SKM-1 treated with dmso at 0.1 percent for 144 hours (cell line): ENCODE results near the gene SLC2A13.
"Not testable (repeated sequence)": the region's sequence is repeated elsewhere in the genome, so short reads cannot be mapped to it uniquely, and the experiment has no call there.

Source experiments
- DNase-seq: peaks from one replicate; lab custom pipeline; 2025; ENCODE audit not compliant: unreplicated experiment; lab: John Stamatoyannopoulos, UW

The SLC2A13 gene

GRCh38 chr12:40106202-40106533 is 287 bp upstream of the SLC2A13 start:
- no peak for DNase-seq

DNA sequence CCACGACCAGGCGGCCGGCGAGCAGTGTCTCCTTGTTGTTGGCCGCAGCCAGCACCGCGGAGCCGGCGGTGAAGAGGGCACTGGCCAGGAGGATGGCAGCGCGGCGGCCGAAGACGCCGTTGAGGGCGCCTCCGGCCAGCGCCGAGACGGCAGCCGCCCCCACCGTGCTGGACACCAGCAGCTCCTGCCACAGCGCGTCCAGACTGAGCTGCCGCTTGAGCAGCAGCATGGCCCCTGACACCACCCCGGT is 691 bp downstream of the SLC2A13 start:
- DNase-seq = no peak

- DNase-seq = no peak
These were observed 1.2 kb downstream of the SLC2A13 start for GRCh38 chr12:40104461-40105264.

DNA sequence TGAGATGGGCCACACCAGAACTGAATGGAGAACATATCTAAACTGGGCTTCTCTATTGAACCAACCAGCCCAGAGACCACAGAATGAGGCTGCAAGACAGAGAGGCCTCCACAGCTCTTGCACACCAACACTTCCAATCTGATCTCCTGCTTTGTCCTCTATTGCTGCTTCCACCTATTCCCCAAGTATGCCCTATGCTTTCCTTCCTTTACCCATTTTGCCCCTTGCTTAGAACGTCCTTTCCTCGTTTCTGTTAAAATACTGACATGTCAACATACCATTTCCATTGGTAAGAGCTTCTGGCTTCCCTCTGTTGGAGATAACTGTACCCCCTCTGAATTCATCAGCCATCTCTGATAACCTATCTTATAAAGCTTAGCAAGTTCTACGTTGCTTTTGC is 2.8 kb downstream of the SLC2A13 start:
- no peak for DNase-seq

DNA sequence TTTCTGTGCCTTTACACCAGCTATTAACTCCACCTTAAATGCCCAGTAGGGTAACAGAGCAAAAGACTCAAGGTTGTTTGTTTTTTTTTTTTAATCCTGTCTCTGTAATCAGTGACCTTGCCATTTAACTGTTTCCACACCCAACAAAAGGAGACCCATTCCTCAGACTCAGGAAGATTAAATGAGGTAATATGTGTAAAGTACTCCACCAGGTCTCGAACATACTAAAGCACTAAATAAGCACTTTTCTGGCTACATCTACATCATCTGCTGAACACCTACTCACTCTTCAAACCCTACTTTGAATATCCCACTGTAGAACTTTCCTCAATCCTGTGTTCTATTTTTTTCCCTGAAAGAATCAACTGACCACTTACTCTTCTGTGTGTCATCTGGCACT is 4.1 kb downstream of the SLC2A13 start:
- no peak for DNase-seq

DNA sequence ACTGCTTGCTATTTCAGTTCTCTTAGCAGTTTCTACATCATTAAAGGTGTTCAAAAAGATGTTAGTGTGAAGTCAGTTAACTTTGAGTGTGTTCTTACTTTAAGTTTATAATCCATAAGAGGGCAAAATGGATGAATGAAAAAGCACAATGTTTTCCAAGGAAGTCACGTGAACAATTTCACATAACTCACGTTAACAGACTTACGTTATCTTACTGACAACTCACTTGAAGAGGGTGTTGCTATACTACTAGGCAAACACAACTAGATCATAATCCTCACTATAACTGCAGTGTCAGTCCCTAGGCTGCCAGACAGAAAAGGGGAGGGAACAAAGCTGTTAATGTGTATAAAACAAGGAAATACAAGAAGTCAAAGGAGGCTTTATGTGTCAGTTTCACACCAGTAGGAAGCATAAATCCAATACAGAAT is 6.4 kb downstream of the SLC2A13 start:
- DNase-seq = no peak

DNA sequence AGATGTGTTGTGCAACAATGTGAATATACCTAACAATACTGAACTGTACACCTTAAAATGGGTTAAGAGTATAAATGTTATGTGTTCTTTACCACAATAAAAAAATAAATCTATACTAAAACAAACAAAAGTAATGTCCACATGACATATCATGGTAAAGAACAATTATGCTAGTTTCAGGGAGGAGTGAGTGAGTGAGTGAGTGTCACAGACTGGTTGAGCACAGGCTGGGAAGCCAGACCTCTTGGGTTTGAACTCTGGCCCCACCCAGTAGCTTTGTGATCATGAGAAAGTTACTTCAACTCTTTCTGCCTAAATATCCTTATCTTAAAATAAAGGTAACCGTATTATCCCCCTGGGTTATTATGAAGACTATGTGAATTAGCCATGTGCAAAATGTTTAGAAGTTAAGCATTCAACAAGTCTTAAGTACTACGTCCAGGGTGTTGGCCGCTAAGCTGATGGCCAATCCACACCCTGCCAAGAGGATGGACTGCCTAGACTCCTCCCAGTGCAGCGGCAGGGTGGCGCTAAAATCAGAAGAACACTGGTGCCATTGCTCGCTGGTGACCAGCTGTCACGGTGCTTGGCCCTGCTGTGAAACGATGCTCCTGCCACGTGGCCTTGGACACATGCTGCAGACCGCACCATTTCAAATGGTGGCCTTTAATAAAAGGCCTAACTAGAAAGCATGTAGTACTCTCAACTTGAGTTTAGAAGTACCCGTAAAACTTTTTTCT is 7.3 kb downstream of the SLC2A13 start:
- no peak for DNase-seq

- no peak for DNase-seq
These were observed 12.4 kb downstream of the SLC2A13 start for GRCh38 chr12:40093512-40093911.

GRCh38 chr12:40086471-40086870 is 19.4 kb downstream of the SLC2A13 start:
- DNase-seq = no peak

DNA sequence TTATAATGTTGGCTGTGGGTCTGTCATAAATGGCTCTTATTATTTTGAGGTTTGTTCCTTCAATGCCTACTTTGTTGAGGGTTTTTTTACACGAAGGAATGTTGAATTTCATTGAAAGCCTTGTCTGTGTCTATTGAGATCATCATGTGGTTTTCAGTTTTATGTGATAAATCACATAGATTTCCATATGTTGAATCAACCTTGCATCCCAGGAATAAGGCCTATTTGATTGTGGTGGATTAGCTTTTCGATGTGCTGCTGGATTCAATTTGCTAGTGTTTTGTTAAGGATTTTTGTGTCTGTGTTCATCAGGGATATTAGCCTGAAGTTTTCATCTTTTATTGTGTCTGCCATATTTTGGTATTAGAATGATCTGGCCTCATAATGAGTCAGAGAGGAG is 27.6 kb downstream of the SLC2A13 start:
- DNase-seq = no peak

- DNase-seq = no peak
These were observed 30.4 kb downstream of the SLC2A13 start for GRCh38 chr12:40075458-40075857.

GRCh38 chr12:40068416-40068815 is 37.5 kb downstream of the SLC2A13 start:
- DNase-seq = no peak

DNA sequence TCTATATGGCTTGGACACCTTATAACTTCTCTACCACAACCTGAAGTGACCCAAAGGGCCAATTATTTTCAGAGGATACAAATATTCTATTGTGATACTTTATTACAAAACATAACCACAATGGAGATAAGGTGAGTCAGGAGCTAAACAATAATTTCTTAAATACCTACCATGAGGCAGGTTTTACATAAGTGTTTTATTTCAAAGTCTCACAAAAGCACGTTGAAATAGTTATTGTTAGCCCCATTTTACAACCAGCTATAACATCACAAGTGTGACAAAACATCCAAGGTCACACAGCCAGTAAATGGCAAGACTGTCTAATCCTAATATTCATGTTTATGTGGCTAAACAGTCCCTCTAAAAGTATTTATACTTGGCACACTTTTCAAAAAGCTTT is 40.2 kb downstream of the SLC2A13 start:
- no peak for DNase-seq

DNA sequence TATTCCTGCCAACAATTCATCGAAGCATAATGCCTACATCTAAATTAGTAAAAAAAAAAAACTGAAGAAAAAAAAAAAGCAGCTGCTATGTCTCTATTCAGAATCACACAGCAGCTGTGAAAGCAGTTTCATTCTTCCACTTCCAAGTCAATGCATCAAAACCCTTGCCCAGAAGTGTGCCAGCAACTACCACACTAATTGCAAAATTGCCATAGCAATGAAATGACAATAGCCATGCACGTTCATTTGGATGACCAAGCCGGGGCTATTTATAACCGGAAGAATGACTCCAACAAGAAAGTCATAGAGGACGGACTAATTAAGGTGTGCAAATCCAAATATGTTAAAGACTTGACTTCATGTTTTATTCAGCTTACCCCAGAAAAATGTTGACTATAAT is 42.5 kb downstream of the SLC2A13 start:
- no peak for DNase-seq

- DNase-seq = no peak
These were observed 47.1 kb downstream of the SLC2A13 start for GRCh38 chr12:40058721-40059190.

GRCh38 chr12:40056373-40056772 is 49.5 kb downstream of the SLC2A13 start:
- no peak for DNase-seq

DNA sequence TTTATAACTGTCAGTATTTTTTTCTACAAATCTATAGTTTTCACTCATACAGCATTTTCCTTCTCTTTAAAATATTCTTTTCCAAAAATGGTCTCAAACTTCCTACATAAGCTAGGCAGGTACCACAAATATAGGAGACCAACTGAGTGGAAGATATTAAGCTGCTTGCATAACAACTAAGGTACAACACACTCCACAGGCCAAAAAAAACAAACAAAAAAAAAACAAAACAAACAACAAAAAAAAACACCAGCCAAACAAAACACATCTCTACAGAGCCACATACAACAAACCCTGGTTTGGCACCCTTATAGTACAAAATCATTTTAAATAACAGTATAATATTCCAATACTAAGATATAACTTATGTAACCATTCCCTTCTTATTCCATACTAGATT is 50.1 kb downstream of the SLC2A13 start:
- DNase-seq = no peak

DNA sequence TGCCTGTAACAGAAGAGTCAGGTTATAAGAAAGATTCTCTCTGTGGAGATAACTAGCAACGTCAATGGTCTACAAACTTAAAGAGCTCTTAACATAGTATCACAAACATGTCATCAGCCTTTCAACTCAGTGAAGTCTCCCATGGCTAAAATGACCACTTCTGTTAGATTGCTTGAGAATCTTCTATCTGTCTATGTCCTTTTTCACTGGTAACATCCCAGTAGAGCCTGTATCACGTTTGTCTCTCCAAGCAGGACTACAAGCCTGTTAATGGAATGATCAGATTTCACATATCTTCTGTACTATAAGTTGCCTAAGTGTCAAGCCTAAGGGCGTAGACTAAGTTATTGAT is 50.7 kb downstream of the SLC2A13 start:
- no peak for DNase-seq

DNA sequence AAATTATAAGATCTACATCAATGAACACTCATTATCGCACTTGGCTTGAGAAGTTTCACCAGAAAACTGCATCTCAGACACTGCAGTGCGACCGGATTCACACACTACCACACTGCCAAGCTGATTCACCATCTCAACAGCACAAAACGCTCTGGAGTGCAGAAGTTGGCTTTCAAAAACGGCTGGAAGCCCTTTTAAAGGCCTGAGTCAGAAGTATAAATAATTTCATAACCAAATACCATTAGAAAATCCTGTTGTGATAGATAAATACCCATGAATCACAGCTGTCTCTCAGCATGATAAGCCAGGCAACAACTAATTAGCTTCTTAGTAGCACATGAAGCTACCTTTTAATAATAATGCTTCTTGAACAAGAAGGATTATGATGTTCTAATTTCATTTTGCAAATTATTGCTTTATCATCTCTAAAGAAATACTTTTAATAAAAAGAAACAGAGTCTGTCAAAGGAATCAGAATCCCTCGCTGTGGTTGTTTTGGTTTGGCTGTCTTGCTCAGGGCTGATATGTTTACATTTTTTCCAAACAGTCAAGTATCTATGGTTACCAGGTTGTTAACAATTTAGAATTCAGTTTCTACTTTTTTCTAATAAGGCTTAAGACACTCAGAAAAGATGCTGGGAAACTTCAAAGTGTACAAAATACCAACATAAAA is 51.2 kb downstream of the SLC2A13 start:
- DNase-seq = no peak

GRCh38 chr12:40049268-40049667 is 56.6 kb downstream of the SLC2A13 start:
- no peak for DNase-seq

DNA sequence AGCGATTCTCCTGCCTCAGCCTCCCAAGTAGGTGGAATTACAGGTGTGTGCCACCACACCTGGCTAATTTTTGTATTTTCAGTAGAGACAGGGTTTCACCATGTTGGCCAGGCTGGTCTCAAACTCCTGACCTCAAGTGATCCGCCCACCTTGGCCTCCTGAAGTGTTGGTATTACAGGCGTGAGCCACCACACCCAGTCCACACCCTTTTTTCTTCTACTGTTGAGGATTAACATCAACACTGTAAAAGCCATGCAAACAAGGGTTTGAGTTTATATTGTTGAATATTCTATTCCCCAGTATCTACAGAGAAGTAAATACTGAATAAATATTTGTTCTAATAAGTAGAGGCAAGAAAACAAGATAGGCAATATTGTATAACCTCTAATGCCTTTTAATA is 58.9 kb downstream of the SLC2A13 start:
- DNase-seq = not testable (repeated sequence)

DNA sequence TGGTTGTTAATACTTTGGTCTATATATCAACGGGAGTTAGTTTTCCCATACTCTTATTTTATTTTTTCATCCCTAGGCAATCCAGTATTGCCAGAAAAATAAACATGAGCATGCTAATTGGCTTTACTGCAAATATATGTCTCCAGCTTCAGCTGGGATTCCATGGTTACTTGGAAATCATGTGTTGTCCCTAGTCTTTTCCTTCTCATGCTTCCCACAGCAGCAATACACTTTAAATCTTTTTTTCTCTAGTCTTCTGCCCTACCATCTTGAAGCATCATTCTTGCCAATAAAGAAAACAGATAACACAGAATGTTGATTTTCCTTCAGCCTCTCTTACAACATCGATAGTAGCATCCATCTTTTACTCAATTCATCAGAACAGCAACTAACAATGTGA is 60.2 kb downstream of the SLC2A13 start:
- DNase-seq = no peak
